ENCODE measurements around the gene AHNAK2.

Gene AHNAK2

DNA sequence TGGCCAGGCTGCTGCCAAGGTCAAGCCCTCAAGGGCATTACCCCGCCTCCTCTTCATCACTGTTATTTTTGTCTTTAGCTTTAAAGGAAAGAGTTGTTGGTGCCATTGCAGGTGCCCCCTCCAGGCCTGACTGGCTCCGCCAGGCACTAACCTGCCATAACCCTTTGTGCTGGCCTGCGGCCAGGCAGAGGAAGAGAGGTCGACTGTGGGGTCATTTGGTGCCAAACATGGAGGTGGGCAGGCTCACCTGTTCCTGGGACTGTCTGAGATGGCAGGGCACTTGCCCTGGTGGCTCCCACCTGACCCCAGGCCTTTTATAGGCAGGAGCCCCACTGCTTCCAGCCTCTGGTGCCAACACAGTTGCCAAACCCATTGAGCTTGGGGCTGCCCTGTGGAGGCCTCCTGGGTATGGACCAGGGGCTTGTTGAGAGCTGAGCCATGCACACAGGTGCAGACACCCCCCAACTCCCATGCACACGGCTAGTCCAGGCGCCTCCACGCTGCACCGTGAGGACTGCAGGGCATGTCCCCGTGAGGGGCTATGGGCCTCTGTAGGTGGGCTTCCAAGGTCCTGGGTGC is 82.9 kb downstream of the AHNAK2 start:
- Histone ChIP-seq H3K9me2 (ENCODE audit: low read depth, low read length) (no peaks in the 10 kb centered on the region), H3K9me3 (ENCODE audit: low read length) (no peaks in the 10 kb centered on the region), H3K36me3 (ENCODE audit: insufficient read depth, low read length) (no peaks in the 10 kb centered on the region), H3K9ac (ENCODE audit: low read length) (no peak overlapping the region), H2AFZ (ENCODE audit: low read length) (no peak overlapping the region), H3K4me1 (ENCODE audit: insufficient read depth, low read length, severe bottlenecking) (peaks cover 23% of the 10 kb centered on the region), H4K20me1 (ENCODE audit: insufficient read depth, low read length) (no peaks in the 10 kb centered on the region), H3K79me2 (ENCODE audit: insufficient read depth, low read length) (no peaks in the 10 kb centered on the region), H3K27ac (ENCODE audit: low read depth, low read length, poor library complexity, severe bottlenecking) (no peak overlapping the region), H3K27me3 (ENCODE audit: insufficient read depth, low read length) (peaks cover 10% of the 10 kb centered on the region), H3F3A (ENCODE audit: insufficient read depth, low read length) (no peaks in the 10 kb centered on the region), H3K4me2 (ENCODE audit: low read length) (peak overlapping the region; percentile 20; the same call in 1 of the 2 replicates), H3K4me3 (ENCODE audit: low read depth, low read length, poor library complexity, severe bottlenecking) (no peak overlapping the region)
- TF ChIP-seq, protein P1, sequence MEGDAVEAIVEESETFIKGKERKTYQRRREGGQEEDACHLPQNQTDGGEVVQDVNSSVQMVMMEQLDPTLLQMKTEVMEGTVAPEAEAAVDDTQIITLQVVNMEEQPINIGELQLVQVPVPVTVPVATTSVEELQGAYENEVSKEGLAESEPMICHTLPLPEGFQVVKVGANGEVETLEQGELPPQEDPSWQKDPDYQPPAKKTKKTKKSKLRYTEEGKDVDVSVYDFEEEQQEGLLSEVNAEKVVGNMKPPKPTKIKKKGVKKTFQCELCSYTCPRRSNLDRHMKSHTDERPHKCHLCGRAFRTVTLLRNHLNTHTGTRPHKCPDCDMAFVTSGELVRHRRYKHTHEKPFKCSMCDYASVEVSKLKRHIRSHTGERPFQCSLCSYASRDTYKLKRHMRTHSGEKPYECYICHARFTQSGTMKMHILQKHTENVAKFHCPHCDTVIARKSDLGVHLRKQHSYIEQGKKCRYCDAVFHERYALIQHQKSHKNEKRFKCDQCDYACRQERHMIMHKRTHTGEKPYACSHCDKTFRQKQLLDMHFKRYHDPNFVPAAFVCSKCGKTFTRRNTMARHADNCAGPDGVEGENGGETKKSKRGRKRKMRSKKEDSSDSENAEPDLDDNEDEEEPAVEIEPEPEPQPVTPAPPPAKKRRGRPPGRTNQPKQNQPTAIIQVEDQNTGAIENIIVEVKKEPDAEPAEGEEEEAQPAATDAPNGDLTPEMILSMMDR (IDR thresholded peaks at IDR 0.05; ENCODE audit: low read length): no peak; the same call in 1 of the 2 replicates
- TF ChIP-seq EZH2 (IDR thresholded peaks at IDR 0.05; ENCODE audit: borderline replicate concordance, low read length): no peak

DNA sequence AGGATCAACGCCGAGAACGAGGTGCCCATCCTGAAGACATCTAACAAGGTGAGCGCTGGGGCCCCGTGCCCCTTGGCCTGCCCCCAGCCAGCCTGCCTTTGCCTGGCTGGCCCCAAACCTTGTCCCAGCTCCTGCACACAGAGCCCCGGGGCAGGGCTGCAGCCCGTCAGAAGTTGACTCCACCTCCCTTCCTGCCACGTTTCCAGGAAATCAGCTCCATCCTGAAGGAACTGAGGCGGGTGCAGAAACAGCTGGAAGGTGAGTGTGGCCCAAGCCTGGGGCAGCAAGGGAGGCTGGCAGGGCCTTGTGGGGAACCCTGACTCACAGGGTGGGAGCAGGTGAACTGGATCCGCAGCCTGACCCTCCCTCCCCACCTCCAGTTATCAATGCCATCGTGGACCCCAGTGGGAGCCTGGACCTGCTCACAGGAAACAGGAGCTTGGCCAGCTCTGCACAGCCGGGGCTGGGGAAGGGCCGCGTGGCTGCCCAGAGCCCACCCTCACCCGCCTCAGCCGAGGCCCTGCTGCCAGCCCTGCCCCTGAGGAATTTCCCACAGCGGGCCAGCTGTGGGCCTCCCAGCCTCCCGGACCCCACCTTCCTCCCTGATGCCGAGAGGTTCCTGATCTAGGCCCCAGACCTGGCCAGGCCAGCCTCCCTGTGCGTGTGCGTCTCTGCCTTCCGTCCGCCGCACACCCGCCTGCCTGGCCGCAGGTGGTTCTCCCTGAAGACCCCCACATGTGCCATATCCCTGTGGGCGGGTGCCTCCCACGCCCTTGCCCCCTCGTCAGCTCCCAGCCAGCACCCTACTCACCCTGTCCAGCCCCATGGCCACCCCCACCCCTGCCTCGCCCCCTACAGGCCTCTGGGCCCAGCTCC is 83.6 kb downstream of the AHNAK2 start:
- Histone ChIP-seq H3K9ac (ENCODE audit: low read length) (no peak overlapping the region), H2AFZ (ENCODE audit: low read length) (no peak overlapping the region), H3K4me2 (ENCODE audit: low read length) (no peak overlapping the region), H3K9me2 (ENCODE audit: low read depth, low read length) (no peaks in the 10 kb centered on the region), H3K79me2 (ENCODE audit: insufficient read depth, low read length) (no peaks in the 10 kb centered on the region), H3K4me3 (ENCODE audit: low read depth, low read length, poor library complexity, severe bottlenecking) (no peak overlapping the region), H3K27ac (ENCODE audit: low read depth, low read length, poor library complexity, severe bottlenecking) (no peak overlapping the region), H3K27me3 (ENCODE audit: insufficient read depth, low read length) (peaks cover 5% of the 10 kb centered on the region), H3F3A (ENCODE audit: insufficient read depth, low read length) (no peaks in the 10 kb centered on the region), H3K36me3 (ENCODE audit: insufficient read depth, low read length) (no peaks in the 10 kb centered on the region), H3K4me1 (ENCODE audit: insufficient read depth, low read length, severe bottlenecking) (peaks cover 23% of the 10 kb centered on the region), H3K9me3 (ENCODE audit: low read length) (no peaks in the 10 kb centered on the region), H4K20me1 (ENCODE audit: insufficient read depth, low read length) (no peaks in the 10 kb centered on the region)
- TF ChIP-seq, protein P1 (IDR thresholded peaks at IDR 0.05; ENCODE audit: low read length): no peak
- TF ChIP-seq EZH2 (IDR thresholded peaks at IDR 0.05; ENCODE audit: borderline replicate concordance, low read length): no peak

DNA sequence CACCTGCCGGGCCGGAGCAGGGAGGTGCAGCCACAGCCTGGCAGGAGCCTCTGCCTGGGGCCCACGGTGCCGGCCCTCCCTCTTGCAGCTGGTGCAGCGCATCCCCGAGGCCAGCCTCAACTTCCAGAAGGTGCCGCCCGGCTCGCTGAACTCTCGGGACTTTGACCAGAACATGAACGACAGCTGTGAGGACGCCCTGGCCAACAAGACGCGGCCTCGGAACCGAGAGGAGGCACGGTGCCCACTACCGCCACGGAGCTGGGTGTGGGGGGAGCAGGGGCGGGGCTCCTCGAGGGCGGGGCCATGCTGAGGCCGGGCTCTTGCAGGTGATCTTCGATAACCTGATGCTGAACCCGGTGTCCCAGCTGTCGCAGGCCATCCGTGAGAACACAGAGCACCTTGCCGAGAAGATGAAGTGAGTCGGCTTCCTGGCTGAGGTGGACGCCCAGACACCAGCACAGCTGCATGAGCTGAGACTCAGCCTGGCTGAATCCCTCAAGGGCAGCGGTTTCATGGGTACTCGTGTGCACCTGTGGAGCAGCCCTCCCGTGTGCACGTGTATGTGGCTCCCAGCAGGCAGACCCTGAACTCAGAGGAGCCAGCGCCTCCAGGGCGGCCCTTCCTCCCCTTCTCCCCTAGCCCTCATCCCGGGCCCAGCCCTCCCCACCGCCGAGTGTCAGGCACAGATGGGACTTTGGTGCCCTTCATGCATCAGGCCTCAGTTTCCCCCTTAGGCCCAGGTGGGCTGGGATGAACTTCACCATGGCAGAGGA is 84.6 kb downstream of the AHNAK2 start:
- H3K4me3 ChIP-seq (ENCODE audit: low read depth, low read length, poor library complexity, severe bottlenecking): no peak overlapping the region
- H3K4me2 ChIP-seq (ENCODE audit: low read length): no peak overlapping the region
- H3K9ac ChIP-seq (ENCODE audit: low read length): no peak overlapping the region

More for the DNA sequence above, 84.6 kb downstream of the AHNAK2 start:
- Histone ChIP-seq H3K27ac (ENCODE audit: low read depth, low read length, poor library complexity, severe bottlenecking) (no peak overlapping the region), H3K79me2 (ENCODE audit: insufficient read depth, low read length) (no peaks in the 10 kb centered on the region), H3K9me3 (ENCODE audit: low read length) (no peaks in the 10 kb centered on the region), H3K4me1 (ENCODE audit: insufficient read depth, low read length, severe bottlenecking) (peaks cover 23% of the 10 kb centered on the region), H3K36me3 (ENCODE audit: insufficient read depth, low read length) (no peaks in the 10 kb centered on the region), H2AFZ (ENCODE audit: low read length) (no peak overlapping the region), H3K27me3 (ENCODE audit: insufficient read depth, low read length) (peaks cover 5% of the 10 kb centered on the region), H3K9me2 (ENCODE audit: low read depth, low read length) (no peaks in the 10 kb centered on the region), H3F3A (ENCODE audit: insufficient read depth, low read length) (no peaks in the 10 kb centered on the region), H4K20me1 (ENCODE audit: insufficient read depth, low read length) (no peaks in the 10 kb centered on the region)
- TF ChIP-seq EZH2 (IDR thresholded peaks at IDR 0.05; ENCODE audit: borderline replicate concordance, low read length): no peak
- TF ChIP-seq, protein P1 (IDR thresholded peaks at IDR 0.05; ENCODE audit: low read length): no peak
